HepG2 (cell line): Measurements from ENCODE around the gene FAM53B. TPM values are rescaled to one million over a fixed set of nuclear protein-coding genes. Genes with fewer than 3 reads are reported as not detected.

Source experiments
- ATAC-seq: fragments of 200-7000 bp; cut with Tn5 transposase; 3 replicates; pipeline ENCODE4 v1.9.1; 2020; ENCODE audit warnings: mild to moderate bottlenecking, moderate library complexity
- BruUV-seq: library from RNA; stranded (reverse); fragments of 400-500 nt; replicated peaks from 2 replicates; lab custom pipeline; 2021; lab: Mats Ljungman, UMichigan
- CTCF ChIA-PET: fragments of 300-600 bp; formaldehyde crosslinking; extraction: SDS; loops from one replicate; lab custom pipeline; 2021; ENCODE audit warnings: low total read pairs, inconsistent platforms, low intra/inter-chr PET ratio; lab: Yijun Ruan, JAX
- POLR2A ChIA-PET: fragments of 350-600 bp; sonication (Branson Sonifier 250); formaldehyde crosslinking; loops from one replicate; lab custom pipeline; 2020; ENCODE audit warnings: antibody characterized with exemption, inconsistent platforms; lab: Yijun Ruan, JAX
- DNase-seq: peaks from one replicate; pipeline ENCODE4 v3.0.0-alpha.2; 2015; ENCODE audit warnings: low spot score
- FAIRE-seq: peaks from 3 replicates; lab custom pipeline; 2011; peaks lifted over from hg19 to GRCh38; lab: Jason Lieb, UNC
- H2AFZ ChIP-seq: one replicate; pipeline ENCODE4 v1.6.1; 2011; ENCODE audit warnings: low read length, inconsistent platforms
- H3K27ac ChIP-seq: fragments of 300-600 bp; 3 replicates; pipeline ENCODE4 v1.8.0; 2011; ENCODE audit warnings: mixed run types, mild to moderate bottlenecking, mixed read lengths, low read length, inconsistent platforms; ENCODE audit not compliant: insufficient read depth; ENCODE audit errors: extremely low read length
- H3K27me3 ChIP-seq, 2 experiments: fragments of 200-600 bp in 1 of 2; 2 replicates in 1 of 2; 3 replicates in 1 of 2; pipeline versions ENCODE4 v1.6.0 to v1.8.0; 2011; ENCODE audit warnings: low read length in 2 of 2, mild to moderate bottlenecking in 2 of 2, moderate library complexity in 2 of 2, inconsistent platforms in 1 of 2; ENCODE audit not compliant: insufficient read depth in 2 of 2, control insufficient read depth in 1 of 2
- H3K36me3 ChIP-seq, 2 experiments: fragments of 200-600 bp in 1 of 2; replicated peaks in 1 of 2; 2 replicates in 1 of 2; 3 replicates in 1 of 2; pipeline versions ENCODE4 v1.5.1 to v1.8.0; 2011; ENCODE audit warnings: low read length in 2 of 2, inconsistent platforms in 1 of 2; ENCODE audit not compliant: insufficient read depth in 2 of 2, control insufficient read depth in 1 of 2
- H3K4me1 ChIP-seq: 2 replicates; pipeline ENCODE4 v1.5.1; 2012; ENCODE audit warnings: low read length, inconsistent platforms; ENCODE audit not compliant: insufficient read depth
- H3K4me2 ChIP-seq: 2 replicates; pipeline ENCODE4 v1.6.0; 2011; ENCODE audit warnings: low read depth, low read length, inconsistent platforms
- H3K4me3 ChIP-seq, 3 experiments: fragments of 200-600 bp in 1 of 3; sonication (generic), shearing (Covaris generic) in 1 of 3; replicated peaks in 1 of 3; 2 replicates each; pipeline ENCODE4 v1.5.1; 2011 to 2016; ENCODE audit warnings: low read length in 3 of 3, inconsistent platforms in 2 of 3, low read depth in 2 of 3, mild to moderate bottlenecking in 2 of 3, control low read depth in 1 of 3, mixed read lengths in 1 of 3; ENCODE audit not compliant: insufficient read depth in 1 of 3
- H3K79me2 ChIP-seq: one replicate; pipeline ENCODE4 v1.6.1; 2011; ENCODE audit warnings: low read length, inconsistent platforms; ENCODE audit not compliant: insufficient read depth
- H3K9ac ChIP-seq: 2 replicates; pipeline ENCODE4 v1.6.0; 2011; ENCODE audit warnings: mild to moderate bottlenecking, low read depth, low read length, inconsistent platforms; ENCODE audit not compliant: insufficient read depth
- H3K9me3 ChIP-seq: 2 replicates; pipeline ENCODE4 v1.5.1; 2012; ENCODE audit warnings: mild to moderate bottlenecking, low read length
- H4K20me1 ChIP-seq: 2 replicates; pipeline ENCODE4 v1.6.0; 2011; ENCODE audit warnings: inconsistent platforms, mild to moderate bottlenecking, low read length, moderate library complexity; ENCODE audit not compliant: insufficient read depth
- ATF1 ChIP-seq: IDR thresholded peaks from 2 replicates; pipeline ENCODE4 v1.6.1; 2016; ENCODE audit warnings: mild to moderate bottlenecking, control low read depth
- GFI1 ChIP-seq: sonication (generic); formaldehyde crosslinking; IDR thresholded peaks from 2 replicates; pipeline ENCODE4 v1.5.0; 2020; ENCODE audit warnings: missing genetic modification reagents, mild to moderate bottlenecking, borderline replicate concordance
- KDM1A ChIP-seq: IDR thresholded peaks from 2 replicates; pipeline ENCODE4 v1.6.1; 2016; ENCODE audit warnings: missing compliant biosample characterization
- NFE2L2 ChIP-seq: fragments of 150-350 bp; IDR thresholded peaks from 2 replicates; pipeline ENCODE4 v1.6.1; 2014; ENCODE audit warnings: low read length
- NR2F1 ChIP-seq, 2 experiments: fragments of 450-650 bp in 1 of 2; formaldehyde crosslinking in 1 of 2; IDR thresholded peaks; 2 replicates each; pipeline versions ENCODE4 v1.5.0 to v1.6.1; 2016 to 2020; ENCODE audit warnings: mild to moderate bottlenecking in 1 of 2, missing compliant biosample characterization in 1 of 2, missing genetic modification reagents in 1 of 2, moderate library complexity in 1 of 2
- RAD21 ChIP-seq: fragments of 450-650 bp; formaldehyde crosslinking; IDR thresholded peaks from 2 replicates; pipeline ENCODE4 v1.5.0; 2020; ENCODE audit warnings: mild to moderate bottlenecking
- RXRA ChIP-seq: sonication (generic); formaldehyde crosslinking; IDR thresholded peaks from 2 replicates; pipeline ENCODE4 v1.5.1; 2020; ENCODE audit warnings: missing genetic modification reagents
- SETDB1 ChIP-seq: sonication (generic); formaldehyde crosslinking; IDR thresholded peaks from 2 replicates; pipeline ENCODE4 v1.5.1; 2020; ENCODE audit warnings: missing genetic modification reagents, mild to moderate bottlenecking, borderline replicate concordance
- SIX4 ChIP-seq: sonication (generic); formaldehyde crosslinking; IDR thresholded peaks from 2 replicates; pipeline ENCODE4 v1.4.0; 2020; ENCODE audit warnings: missing genetic modification reagents
- SNRNP70 ChIP-seq: fragments of 200-400 bp; formaldehyde crosslinking; IDR thresholded peaks from 2 replicates; pipeline ENCODE4 v1.6.1; 2017; ENCODE audit warnings: mild to moderate bottlenecking, low read depth, low read length, moderate library complexity
- SRF ChIP-seq: IDR thresholded peaks from 2 replicates; pipeline ENCODE4 v1.6.1; 2011; ENCODE audit warnings: mild to moderate bottlenecking, low read depth, low read length, moderate library complexity
- THAP7 ChIP-seq: sonication (generic); formaldehyde crosslinking; IDR thresholded peaks from 2 replicates; pipeline ENCODE4 v1.8.1; 2023; ENCODE audit warnings: mild to moderate bottlenecking, missing genetic modification reagents
- ZC3H13 ChIP-seq: sonication (generic); formaldehyde crosslinking; IDR thresholded peaks from 2 replicates; pipeline ENCODE4 v1.8.1; 2023; ENCODE audit warnings: mild to moderate bottlenecking, missing genetic modification reagents, moderate library complexity
- ZIK1 ChIP-seq: sonication (generic); formaldehyde crosslinking; IDR thresholded peaks from 2 replicates; pipeline ENCODE4 v1.5.0; 2020; ENCODE audit warnings: mild to moderate bottlenecking, low read depth, missing genetic modification reagents, borderline replicate concordance
- ZKSCAN5 ChIP-seq: sonication (generic); formaldehyde crosslinking; IDR thresholded peaks from 2 replicates; pipeline ENCODE4 v1.5.1; 2020; ENCODE audit warnings: mild to moderate bottlenecking, missing genetic modification reagents
- ZNF205 ChIP-seq: IDR thresholded peaks from 2 replicates; pipeline ENCODE4 v1.6.1; 2018; ENCODE audit warnings: missing biosample characterization, missing genetic modification reagents
- ZNF567 ChIP-seq: sonication (generic); formaldehyde crosslinking; IDR thresholded peaks from 2 replicates; pipeline ENCODE4 v1.8.1; 2023; ENCODE audit warnings: mild to moderate bottlenecking, missing genetic modification reagents, borderline replicate concordance
- ZNF709 ChIP-seq: sonication (generic); formaldehyde crosslinking; IDR thresholded peaks from 2 replicates; pipeline ENCODE4 v1.5.0; 2020; ENCODE audit warnings: mild to moderate bottlenecking, missing genetic modification reagents
- ZNF747 ChIP-seq: sonication (generic); formaldehyde crosslinking; IDR thresholded peaks from 2 replicates; pipeline ENCODE4 v1.8.1; 2023; ENCODE audit warnings: missing genetic modification reagents, mild to moderate bottlenecking, borderline replicate concordance
- ZNF781 ChIP-seq: sonication (generic); formaldehyde crosslinking; IDR thresholded peaks from 2 replicates; pipeline ENCODE4 v1.5.1; 2020; ENCODE audit warnings: borderline replicate concordance, mild to moderate bottlenecking, missing genetic modification reagents; ENCODE audit errors: not compliant biosample characterization
- WGBS: methylation state at CpG from one replicate; pipeline ENCODE4 v1.1.6; 2017; ENCODE audit warnings: low lambda C conversion rate; 5-methylcytosine and 5-hydroxymethylcytosine counted together
- in situ Hi-C: cut with HindIII; loops from 2 replicates; pipeline ENCODE4 v1.10.0; 2017; ENCODE audit warnings: low pct_unique_long_range_greater_than_20kb; ENCODE audit not compliant: extremely low pct_ligation_motif_present
- intact Hi-C: fragments of 100-400 bp; cut with micrococcal nuclease; formaldehyde crosslinking; loops from one replicate; pipeline ENCODE4 v1.10.0; 2022; ENCODE audit not compliant: unreplicated experiment
- polyA plus RNA-seq, 8 experiments: library from polyadenylated mRNA; depleted of rRNA in 3 of 8; stranded (reverse) in 7 of 8; unstranded in 1 of 8; fragments of >200 nt; fragmentation: Illumina TruSeq in 4 of 8; extraction: Trizol in 4 of 8; gene quantifications; 2 replicates each; pipeline versions ENCODE4 v1.2.1 to v1.2.3, GENCODE V29; 2011 to 2016; ENCODE audit warnings: low read depth in 4 of 8, missing spikeins in 1 of 8, mixed read lengths in 1 of 8; ENCODE audit not compliant: insufficient read depth in 1 of 8
- total RNA-seq, 5 experiments: library from RNA; depleted of rRNA; stranded (reverse); fragments of >200 nt; fragmentation: Illumina TruSeq; extraction: Trizol; gene quantifications; 2 replicates each; pipeline ENCODE4 v1.2.3, GENCODE V29; 2016; ENCODE audit warnings: low read depth in 1 of 5

Gene FAM53B
- total and polyA plus RNA-seq, 2 of the 13 experiments (the other 11 are each of a cell fraction or from before 2014, with no cell fraction given) = 6.4 to 19.3 TPM

DNA sequence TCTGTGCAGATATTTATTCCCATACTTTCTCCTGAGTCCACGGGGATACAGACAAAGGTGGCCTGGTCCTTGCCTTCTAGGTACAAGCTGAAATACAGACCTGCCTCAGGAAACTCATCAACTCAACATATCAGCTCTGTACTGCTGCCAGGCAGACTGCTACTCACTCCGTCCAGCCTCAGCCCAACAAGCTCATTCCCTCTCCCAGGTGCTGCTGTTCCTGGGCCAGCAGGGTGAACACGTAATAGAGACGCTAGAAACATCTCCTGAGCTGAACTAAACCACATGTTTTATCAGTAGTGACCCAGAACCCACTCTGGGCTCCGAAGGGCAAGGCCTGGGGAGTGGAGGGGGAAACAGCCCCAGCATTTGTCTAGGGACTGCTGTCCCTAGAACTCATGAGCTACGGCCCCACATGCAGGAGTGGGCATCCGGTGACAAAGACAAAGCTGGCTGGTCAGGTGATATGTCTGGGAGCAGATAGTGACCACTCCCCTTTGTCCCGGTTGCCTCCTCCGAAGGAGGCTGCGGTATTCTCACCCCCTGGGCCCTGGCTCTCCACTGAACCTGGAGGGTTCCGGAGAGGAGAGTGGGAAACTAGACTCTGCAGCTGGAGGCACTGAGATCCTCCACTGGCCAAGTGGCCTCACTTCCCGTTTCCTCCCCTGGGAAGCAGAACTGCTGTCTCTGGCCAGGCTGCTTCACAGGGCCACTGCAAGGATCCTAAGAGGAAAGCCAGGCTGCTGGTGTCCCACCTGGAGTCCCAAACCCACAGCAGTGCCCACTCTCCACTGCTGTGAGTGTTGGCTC lies 116.1 kb downstream of the FAM53B start:
- POLR2A ChIA-PET = interaction anchor here (0.6 kb wide), 1 partner anchor 173 kb away, joined by 4 read pairs; the partner anchor contains the start of gene ABRAXAS2
- Histone ChIP-seq H3K9me3 (no peaks in the 10 kb centered on the region), H2AFZ (no peak overlapping the region), H3K4me2 (no peak overlapping the region), H3K79me2 (no peaks in the 10 kb centered on the region), H3K36me3 (peaks cover 0 to 2% of the 10 kb centered on the region in 2 experiments; a peak in 1 of 5 replicates), H4K20me1 (no peaks in the 10 kb centered on the region), H3K4me3 (no peak overlapping the region), H3K27ac (no peak overlapping the region), H3K4me1 (no peaks in the 10 kb centered on the region), H3K9ac (no peak overlapping the region), H3K27me3 (no peaks in the 10 kb centered on the region)
- 87% methylated on average over 9 of the region's 12 CpGs for WGBS
- DNase-seq (no peak), FAIRE-seq (no peak), ATAC-seq (no peak)
- in situ Hi-C loops = no loop called here
- CTCF ChIA-PET = no interaction called here
- BruUV-seq = no TSS peak
- intact Hi-C loops = no loop called here
- TF ChIP-seq ATF1 (no peak), ZNF781 (CRISPR knock-in tag) (no peak), SRF (no peak), NFE2L2 (no peak), NR2F1 (CRISPR knock-in tag; IDR thresholded peaks at IDR 0.05) (no peak), SETDB1 (CRISPR knock-in tag) (no peak), THAP7 (CRISPR knock-in tag) (no peak), ZC3H13 (CRISPR knock-in tag) (no peak), RAD21 (no peak), ZKSCAN5 (no peak), RXRA (CRISPR knock-in tag) (no peak), ZNF709 (CRISPR knock-in tag) (no peak), ZNF205 (no peak), KDM1A (CRISPR knock-in tag) (no peak), SIX4 (CRISPR knock-in tag) (no peak), GFI1 (CRISPR knock-in tag) (no peak), ZIK1 (CRISPR knock-in tag) (no peak), ZNF747 (CRISPR knock-in tag) (no peak), ZNF567 (CRISPR knock-in tag) (no peak), SNRNP70 (no peak)
